H9 (cell line): ENCODE measurements around the gene TRIM75. TPM values are rescaled to one million over a fixed set of nuclear protein-coding genes. Genes with fewer than 3 reads are reported as not detected.

Experiments used
- DNase-seq: peaks from one replicate; pipeline ENCODE4 v3.0.0-alpha.2; 2017
- H2AFZ ChIP-seq: one replicate; pipeline ENCODE4 v1.6.1; 2013; ENCODE audit warnings: mild to moderate bottlenecking, low read length, control low read depth, moderate library complexity
- H2AK5ac ChIP-seq: 2 replicates; pipeline ENCODE4 v1.6.1; 2013; ENCODE audit warnings: low read length, control low read depth, mixed read lengths; ENCODE audit not compliant: insufficient read length
- H2BK120ac ChIP-seq: one replicate; pipeline ENCODE4 v1.6.1; 2013; ENCODE audit warnings: low read depth, mild to moderate bottlenecking, low read length, control low read depth, inconsistent platforms; ENCODE audit not compliant: poor library complexity, severe bottlenecking
- H2BK12ac ChIP-seq: 2 replicates; pipeline ENCODE4 v1.6.1; 2013; ENCODE audit warnings: low read length, control low read depth, mixed read lengths, low read depth; ENCODE audit not compliant: insufficient read length
- H2BK15ac ChIP-seq: 2 replicates; pipeline ENCODE4 v1.6.1; 2013; ENCODE audit warnings: low read depth, low read length, control low read depth
- H2BK20ac ChIP-seq: one replicate; pipeline ENCODE4 v1.6.1; 2013; ENCODE audit warnings: low read depth, mild to moderate bottlenecking, low read length, control low read depth, inconsistent platforms; ENCODE audit not compliant: poor library complexity, severe bottlenecking
- H2BK5ac ChIP-seq: 2 replicates; pipeline ENCODE4 v1.6.1; 2013; ENCODE audit warnings: low read length, control low read depth, mixed read lengths; ENCODE audit not compliant: insufficient read length
- H3K14ac ChIP-seq: 2 replicates; pipeline ENCODE4 v1.6.1; 2013; ENCODE audit warnings: low read length, control low read depth; ENCODE audit not compliant: insufficient read depth
- H3K18ac ChIP-seq: 2 replicates; pipeline ENCODE4 v1.6.1; 2013; ENCODE audit warnings: low read depth, mild to moderate bottlenecking, mixed read lengths, low read length, control low read depth; ENCODE audit not compliant: insufficient read length
- H3K23ac ChIP-seq: 2 replicates; pipeline ENCODE4 v1.6.1; 2013; ENCODE audit warnings: low read length, control low read depth, mixed read lengths, low read depth; ENCODE audit not compliant: insufficient read length
- H3K23me2 ChIP-seq: 2 replicates; pipeline ENCODE4 v1.6.1; 2013; ENCODE audit warnings: low read depth, mild to moderate bottlenecking, mixed read lengths, low read length, control low read depth; ENCODE audit not compliant: insufficient read length, poor library complexity, severe bottlenecking
- H3K27ac ChIP-seq: 2 replicates; pipeline ENCODE4 v1.5.1; 2013; ENCODE audit warnings: low read length, control low read depth, mixed read lengths, low read depth; ENCODE audit not compliant: insufficient read length
- H3K27me3 ChIP-seq: 2 replicates; pipeline ENCODE4 v1.6.1; 2013; ENCODE audit warnings: low read length, control low read depth, inconsistent platforms; ENCODE audit not compliant: insufficient read depth
- H3K4ac ChIP-seq: 2 replicates; pipeline ENCODE4 v1.6.1; 2013; ENCODE audit warnings: low read depth, mild to moderate bottlenecking, control low read depth, inconsistent platforms, low read length, moderate library complexity
- H3K4me1 ChIP-seq: 2 replicates; pipeline ENCODE4 v1.6.1; 2013; ENCODE audit warnings: low read length, control low read depth, inconsistent platforms; ENCODE audit not compliant: insufficient read depth
- H3K4me2 ChIP-seq: 2 replicates; pipeline ENCODE4 v1.6.1; 2013; ENCODE audit warnings: low read length, control low read depth, mixed read lengths; ENCODE audit not compliant: insufficient read length, insufficient read depth
- H3K56ac ChIP-seq: 2 replicates; pipeline ENCODE4 v1.6.1; 2013; ENCODE audit warnings: low read depth, mild to moderate bottlenecking, mixed read lengths, low read length, control low read depth; ENCODE audit not compliant: insufficient read length
- H3K79me1 ChIP-seq: 2 replicates; pipeline ENCODE4 v1.6.1; 2013; ENCODE audit warnings: low read depth, mild to moderate bottlenecking, moderate library complexity, low read length, control low read depth, inconsistent platforms; ENCODE audit not compliant: insufficient read depth, poor library complexity, severe bottlenecking
- H3K79me2 ChIP-seq: 2 replicates; pipeline ENCODE4 v1.6.1; 2013; ENCODE audit warnings: low read length, control low read depth, inconsistent platforms; ENCODE audit not compliant: insufficient read depth
- H3K9ac ChIP-seq: 2 replicates; pipeline ENCODE4 v1.6.1; 2013; ENCODE audit warnings: low read length, control low read depth, mixed read lengths; ENCODE audit not compliant: insufficient read length; ENCODE audit errors: extremely low read depth
- H3K9me3 ChIP-seq: one replicate; pipeline ENCODE4 v1.6.1; 2013; ENCODE audit warnings: low read depth, low read length, inconsistent platforms; ENCODE audit not compliant: control insufficient read depth
- H3T11ph ChIP-seq: one replicate; pipeline ENCODE4 v1.6.1; 2013; ENCODE audit warnings: mild to moderate bottlenecking, low read length, control low read depth, inconsistent platforms
- H4K20me1 ChIP-seq: one replicate; pipeline ENCODE4 v1.6.1; 2013; ENCODE audit not compliant: control insufficient read depth, insufficient read length, insufficient read depth
- H4K5ac ChIP-seq: 2 replicates; pipeline ENCODE4 v1.6.1; 2013; ENCODE audit warnings: low read depth, mild to moderate bottlenecking, mixed read lengths, low read length, control low read depth; ENCODE audit not compliant: insufficient read length
- H4K8ac ChIP-seq: replicated peaks from 2 replicates; pipeline ENCODE4 v1.6.1; 2013; ENCODE audit warnings: low read length, control low read depth, mixed read lengths, low read depth; ENCODE audit not compliant: insufficient read length
- H4K91ac ChIP-seq: 2 replicates; pipeline ENCODE4 v1.6.1; 2013; ENCODE audit warnings: low read depth, mild to moderate bottlenecking, moderate library complexity, mixed read lengths, low read length, control low read depth; ENCODE audit not compliant: insufficient read length
- H3K27ac Mint-ChIP-seq, 3 experiments: 2 replicates in 2 of 3; 3 replicates in 1 of 3; pipeline ENCODE4 v1.8.0; 2020 to 2021; ENCODE audit warnings: mixed read lengths in 3 of 3, mild to moderate bottlenecking in 1 of 3, moderate library complexity in 1 of 3
- H3K27me3 Mint-ChIP-seq: 2 replicates; pipeline ENCODE4 v1.8.0; 2021; ENCODE audit warnings: low read depth, mild to moderate bottlenecking, moderate library complexity, mixed read lengths
- H3K36me3 Mint-ChIP-seq, 3 experiments: 2 replicates in 2 of 3; 3 replicates in 1 of 3; pipeline ENCODE4 v1.8.0; 2020 to 2021; ENCODE audit warnings: low read depth in 3 of 3, mixed read lengths in 3 of 3; ENCODE audit not compliant: insufficient read depth in 1 of 3
- H3K4me1 Mint-ChIP-seq, 2 experiments: 2 replicates each; pipeline ENCODE4 v1.8.0; 2020; ENCODE audit warnings: mixed read lengths in 2 of 2
- H3K4me3 Mint-ChIP-seq, 2 experiments: 2 replicates in 1 of 2; 3 replicates in 1 of 2; pipeline ENCODE4 v1.8.0; 2020 to 2021; ENCODE audit warnings: mild to moderate bottlenecking in 2 of 2, mixed read lengths in 2 of 2, moderate library complexity in 1 of 2
- H3K9me3 Mint-ChIP-seq, 2 experiments: 2 replicates in 1 of 2; 3 replicates in 1 of 2; pipeline ENCODE4 v1.8.0; 2020; ENCODE audit warnings: mild to moderate bottlenecking in 2 of 2, mixed read lengths in 2 of 2, moderate library complexity in 1 of 2
- CTCF ChIP-seq: fragments of 200-600 bp; sonication (generic); conservative IDR thresholded peaks from 3 replicates; pipeline ENCODE4 v1.8.0; 2021; ENCODE audit warnings: antibody characterized with exemption, mild to moderate bottlenecking
- WGBS: extraction: QIAGEN DNeasy Blood & Tissue Kit; methylation state at CpG from one replicate; pipeline ENCODE4 v1.1.7; 2013; ENCODE audit warnings: missing lambda C conversion rate, low lambda C conversion rate, mixed read lengths; ENCODE audit not compliant: insufficient read length; ENCODE audit errors: extremely low coverage; 5-methylcytosine and 5-hydroxymethylcytosine counted together
- total RNA-seq: library from RNA; stranded (reverse); gene quantifications from 2 replicates; pipeline ENCODE4 v1.2.1, GENCODE V29; 2021

The TRIM75 gene
- total RNA-seq, 1 experiment from 2014 or later: not detected

- H3K4ac ChIP-seq: no peak overlapping the region
- no peak overlapping the region for H3K27ac ChIP-seq
- no peak overlapping the region for H3K23ac ChIP-seq
- TF ChIP-seq CTCF: no peak
- no peaks in the 10 kb centered on the region for H3K79me1 ChIP-seq
- H3K27ac Mint-ChIP-seq: no peak overlapping the region; a peak in 1 of 7 replicates
- no peak overlapping the region for H3T11ph ChIP-seq
- H3K18ac ChIP-seq: no peak overlapping the region
- H3K4me1 Mint-ChIP-seq: peaks cover 13 to 15% of the 10 kb centered on the region in 2 experiments
- H3K56ac ChIP-seq: no peak overlapping the region
- H4K91ac ChIP-seq: no peak overlapping the region
- H2BK5ac ChIP-seq: no peak overlapping the region
- H4K5ac ChIP-seq: no peak overlapping the region
- H2BK120ac ChIP-seq: no peak overlapping the region
- H2AK5ac ChIP-seq: no peak overlapping the region
- H2BK20ac ChIP-seq: no peak overlapping the region
- no peak overlapping the region for H3K14ac ChIP-seq
- no peaks in the 10 kb centered on the region for H3K27me3 ChIP-seq
- no peak overlapping the region for H2BK12ac ChIP-seq
- H4K20me1 ChIP-seq: no peaks in the 10 kb centered on the region
- no peak overlapping the region for H3K9ac ChIP-seq
- H3K27me3 Mint-ChIP-seq: no peaks in the 10 kb centered on the region
- no peak overlapping the region for H3K4me3 Mint-ChIP-seq
- H3K23me2 ChIP-seq: no peaks in the 10 kb centered on the region
- H2AFZ ChIP-seq: no peak overlapping the region
- no CpG with 5 or more reads among the region's 5 CpGs for WGBS
- H3K4me1 ChIP-seq: no peaks in the 10 kb centered on the region
- H3K79me2 ChIP-seq: no peaks in the 10 kb centered on the region
- H3K9me3 ChIP-seq: no peaks in the 10 kb centered on the region
- H2BK15ac ChIP-seq: no peak overlapping the region
- H3K36me3 Mint-ChIP-seq: peaks cover 3 to 11% (median 9%) of the 10 kb centered on the region in 3 experiments; a peak in 4 of 7 replicates
- H4K8ac ChIP-seq: no peak overlapping the region
- no peaks in the 10 kb centered on the region for H3K9me3 Mint-ChIP-seq
- no peak for DNase-seq
- no peak overlapping the region for H3K4me2 ChIP-seq
Observed at GRCh38 chr4:165077034-165077578, 23.4 kb downstream of the TRIM75 start.
